ENCODE data around the gene ZFAND2A. TPM values are rescaled to one million over a fixed set of nuclear protein-coding genes. Genes with fewer than 3 reads are reported as not detected.
"Not testable (repeated sequence)": the region's sequence is repeated elsewhere in the genome, so short reads cannot be mapped to it uniquely, and the experiment has no call there.

The ZFAND2A gene
- total and polyA plus RNA-seq, 2 donors (not counting 3 experiments of a cell fraction or from before 2014, with no cell fraction given) = 31.8 to 40.6 TPM

DNA sequence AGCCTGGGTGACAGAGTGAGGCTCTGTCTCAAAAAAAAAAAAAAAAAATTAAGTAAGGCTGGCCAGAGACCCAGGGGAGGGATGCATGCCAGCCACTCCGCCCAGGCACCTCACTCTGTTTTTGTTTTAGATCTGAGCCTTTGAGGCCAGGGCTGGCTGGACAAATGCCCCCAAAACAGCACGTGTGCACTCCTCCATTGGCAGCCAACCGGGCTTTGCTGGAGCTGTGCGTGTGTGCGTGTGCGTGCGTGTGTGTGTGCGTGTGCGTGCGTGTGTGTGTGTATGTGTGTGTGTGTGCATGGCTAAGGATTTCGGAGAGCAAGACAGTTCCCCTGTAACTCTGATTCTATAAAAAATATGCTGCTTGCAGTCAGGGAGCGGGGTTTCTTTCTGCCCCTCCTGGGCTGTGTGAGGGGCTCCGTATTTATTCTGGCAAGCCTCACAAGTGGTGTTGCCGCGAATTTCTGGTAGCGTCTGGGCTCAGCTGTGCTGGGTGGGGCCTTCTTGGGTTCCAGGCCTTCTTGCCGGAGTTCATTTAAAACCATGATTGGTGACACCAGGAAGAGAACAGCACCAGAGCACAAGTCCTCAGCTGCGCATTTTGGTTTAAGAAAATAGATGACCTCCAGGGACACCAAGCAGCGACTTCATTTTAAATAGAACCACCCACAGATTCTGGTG is 44.6 kb upstream of the ZFAND2A start:
- Histone ChIP-seq H3K9me1 (replicated peaks; ENCODE audit: control insufficient read depth, extremely low read depth, insufficient read depth, low read length) (no peaks in the 10 kb centered on the region), H3K79me2 (ENCODE audit: control insufficient read depth, insufficient read depth, low read length) (no peaks in the 10 kb centered on the region), H4K20me1 (replicated peaks; ENCODE audit: control insufficient read depth, extremely low read depth, insufficient read depth, low read length) (no peaks in the 10 kb centered on the region), H2AFZ (ENCODE audit: low read depth, low read length) (no peak overlapping the region), H3K27me3 (ENCODE audit: control insufficient read depth in 2 of 2, insufficient read depth in 2 of 2, low read length in 2 of 2) (peaks cover 7% of the 10 kb centered on the region in 2 experiments), H3K9ac (replicated peaks; ENCODE audit: extremely low read depth, insufficient read depth, low read length) (no peak overlapping the region), H3K27ac (ENCODE audit: insufficient read depth, low read depth, low read length) (no peak overlapping the region), H3K36me3 (ENCODE audit: control insufficient read depth in 2 of 2, extremely low read depth in 1 of 2, insufficient read depth in 2 of 2, low read length in 2 of 2) (no peaks in the 10 kb centered on the region), H3K4me2 (ENCODE audit: insufficient read depth, low read length) (no peak overlapping the region), H3K9me3 (replicated peaks; ENCODE audit: control insufficient read depth, insufficient read depth, low read length) (no peaks in the 10 kb centered on the region), H3K4me3 (replicated peaks in 1 of 3; ENCODE audit: insufficient read depth in 1 of 3, low read depth in 1 of 3, low read length in 3 of 3) (no peak overlapping the region), H3K4me1 (ENCODE audit: control insufficient read depth, extremely low read depth, insufficient read depth, low read length) (no peaks in the 10 kb centered on the region)
- BruUV-seq (replicated peaks) = no TSS peak
- ChIA-PET CTCF (interaction anchor here (0.9 to 1.8 kb wide), 5 partner anchors 10 to 228 kb away, joined by 3 to 7 read pairs (median 4); no protein-coding TSS in a partner anchor), POLR2A (no interaction called here)
- TF ChIP-seq CTCF (IDR thresholded peaks at IDR 0.05; ENCODE audit: extremely low read depth in 1 of 2, insufficient read depth in 1 of 2, low read depth in 1 of 2, low read length in 2 of 2) (no peak), EZH2 (IDR thresholded peaks at IDR 0.05; ENCODE audit: borderline replicate concordance, low read depth, low read length, severe bottlenecking) (no peak), POLR2A (IDR thresholded peaks at IDR 0.05; ENCODE audit: low read depth, low read length) (no peak), FOS (IDR thresholded peaks at IDR 0.05; ENCODE audit: borderline replicate concordance, insufficient read depth, low read length) (no peak), POLR2AphosphoS5 (IDR thresholded peaks at IDR 0.05; ENCODE audit: insufficient read depth, low read depth, low read length) (no peak), JUN (IDR thresholded peaks at IDR 0.05; ENCODE audit: borderline replicate concordance, insufficient read depth, insufficient read length, low read depth) (no peak), MYC (IDR thresholded peaks at IDR 0.05; ENCODE audit: low read depth, low read length) (no peak), GATA2 (IDR thresholded peaks at IDR 0.05; ENCODE audit: insufficient read depth, insufficient read length, low read depth, low read length) (no peak)
- TF ChIP-seq, protein P1, sequence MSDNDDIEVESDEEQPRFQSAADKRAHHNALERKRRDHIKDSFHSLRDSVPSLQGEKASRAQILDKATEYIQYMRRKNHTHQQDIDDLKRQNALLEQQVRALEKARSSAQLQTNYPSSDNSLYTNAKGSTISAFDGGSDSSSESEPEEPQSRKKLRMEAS (IDR thresholded peaks at IDR 0.05; ENCODE audit: insufficient read depth, insufficient read length) = no peak
- intact Hi-C loops (cut with micrococcal nuclease) (no loop called here), dilution Hi-C loops (cut with MboI; ENCODE audit: extremely low pct_ligation_motif_present, low sequenced_read_pairs) (no loop called here)
- DNase-seq (ENCODE audit: low read depth, low spot score) = no peak
- no peak for FAIRE-seq

DNA sequence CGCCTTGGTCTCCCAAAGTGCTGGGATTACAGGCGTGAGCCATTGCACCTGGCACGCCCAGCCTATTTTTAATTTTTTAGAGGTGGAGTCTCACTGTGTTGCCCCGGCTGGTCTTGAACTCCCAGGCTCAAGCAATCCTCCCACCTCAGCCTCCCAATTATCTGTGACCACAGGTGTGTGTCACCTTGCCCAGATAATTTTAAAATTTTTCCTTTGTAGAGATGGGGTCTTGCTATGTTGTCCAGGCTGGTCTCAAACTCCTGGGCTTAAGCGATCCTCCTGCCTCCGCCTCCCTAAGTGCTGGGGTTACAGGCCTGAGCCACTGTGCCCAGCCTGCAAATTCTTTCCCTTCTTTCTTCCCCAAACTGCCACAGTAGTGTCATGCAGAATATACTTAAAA is 42.9 kb upstream of the ZFAND2A start:
- H3K27ac ChIP-seq (ENCODE audit: insufficient read depth, low read depth, low read length); H4K20me1 ChIP-seq (replicated peaks; ENCODE audit: control insufficient read depth, extremely low read depth, insufficient read depth, low read length); H3K27me3 ChIP-seq (ENCODE audit: control insufficient read depth in 2 of 2, insufficient read depth in 2 of 2, low read length in 2 of 2); FAIRE-seq; POLR2A ChIA-PET; intact Hi-C loops (cut with micrococcal nuclease); H3K36me3 ChIP-seq (ENCODE audit: control insufficient read depth in 2 of 2, extremely low read depth in 1 of 2, insufficient read depth in 2 of 2, low read length in 2 of 2); H2AFZ ChIP-seq (ENCODE audit: low read depth, low read length); H3K9ac ChIP-seq (replicated peaks; ENCODE audit: extremely low read depth, insufficient read depth, low read length); BruUV-seq (replicated peaks); H3K4me3 ChIP-seq (replicated peaks in 1 of 3; ENCODE audit: insufficient read depth in 1 of 3, low read depth in 1 of 3, low read length in 3 of 3); H3K79me2 ChIP-seq (ENCODE audit: control insufficient read depth, insufficient read depth, low read length); H3K9me1 ChIP-seq (replicated peaks; ENCODE audit: control insufficient read depth, extremely low read depth, insufficient read depth, low read length); dilution Hi-C loops (cut with MboI; ENCODE audit: extremely low pct_ligation_motif_present, low sequenced_read_pairs); H3K4me2 ChIP-seq (ENCODE audit: insufficient read depth, low read length); H3K4me1 ChIP-seq (ENCODE audit: control insufficient read depth, extremely low read depth, insufficient read depth, low read length); H3K9me3 ChIP-seq (replicated peaks; ENCODE audit: control insufficient read depth, insufficient read depth, low read length); DNase-seq (ENCODE audit: low read depth, low spot score): not testable (repeated sequence)
- CTCF ChIA-PET = interaction anchor here (0.8 kb wide), 1 partner anchor 11 kb away, joined by 8 read pairs; no protein-coding TSS in a partner anchor
